ENCODE results near the gene GANC. TPM values are rescaled to one million over a fixed set of nuclear protein-coding genes. Genes with fewer than 3 reads are reported as not detected.

The GANC gene
- total RNA-seq, 1 donor from 2014 or later, result 14.2 TPM

GRCh38 chr15:42275780-42276391, 2.9 kb downstream of the GANC start:
- TF ChIP-seq CTCF (IDR thresholded peaks at IDR 0.05; ENCODE audit: insufficient read depth, low read length, poor library complexity, severe bottlenecking), result no peak
- Histone ChIP-seq H3K4me3 (ENCODE audit: low read depth, low read length) (no peak overlapping the region), H3K27me3 (ENCODE audit: control insufficient read depth, insufficient read depth, low read length) (no peaks in the 10 kb centered on the region), H3K36me3 (ENCODE audit: control insufficient read depth, insufficient read depth, low read length) (no peaks in the 10 kb centered on the region)
- DNase-seq (ENCODE audit: low read depth), result no peak

DNA sequence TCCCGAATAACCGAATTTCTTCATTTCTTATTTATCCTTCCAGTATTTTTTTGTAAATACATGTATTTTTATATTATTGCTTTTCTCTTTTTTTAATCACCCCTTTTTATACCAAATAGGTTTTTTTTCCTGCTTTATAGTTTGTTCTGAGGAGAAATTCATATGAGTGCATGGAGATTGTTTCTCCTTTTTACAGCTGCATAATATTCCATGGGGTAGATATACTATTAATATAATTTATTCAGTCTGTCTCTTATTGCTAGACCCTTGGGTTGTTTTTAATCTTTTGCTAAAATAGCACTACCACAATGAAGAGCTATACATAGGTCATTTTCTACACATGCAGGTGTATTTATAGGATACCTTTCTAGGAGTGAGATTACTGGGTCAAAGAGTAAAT, 3.8 kb downstream of the GANC start:
- Histone ChIP-seq H3K4me3 (ENCODE audit: low read depth, low read length) (no peak overlapping the region), H3K36me3 (ENCODE audit: control insufficient read depth, insufficient read depth, low read length) (no peaks in the 10 kb centered on the region), H3K27me3 (ENCODE audit: control insufficient read depth, insufficient read depth, low read length) (no peaks in the 10 kb centered on the region)
- no peak for DNase-seq (ENCODE audit: low read depth)
- TF ChIP-seq CTCF (IDR thresholded peaks at IDR 0.05; ENCODE audit: insufficient read depth, low read length, poor library complexity, severe bottlenecking), result no peak

DNA sequence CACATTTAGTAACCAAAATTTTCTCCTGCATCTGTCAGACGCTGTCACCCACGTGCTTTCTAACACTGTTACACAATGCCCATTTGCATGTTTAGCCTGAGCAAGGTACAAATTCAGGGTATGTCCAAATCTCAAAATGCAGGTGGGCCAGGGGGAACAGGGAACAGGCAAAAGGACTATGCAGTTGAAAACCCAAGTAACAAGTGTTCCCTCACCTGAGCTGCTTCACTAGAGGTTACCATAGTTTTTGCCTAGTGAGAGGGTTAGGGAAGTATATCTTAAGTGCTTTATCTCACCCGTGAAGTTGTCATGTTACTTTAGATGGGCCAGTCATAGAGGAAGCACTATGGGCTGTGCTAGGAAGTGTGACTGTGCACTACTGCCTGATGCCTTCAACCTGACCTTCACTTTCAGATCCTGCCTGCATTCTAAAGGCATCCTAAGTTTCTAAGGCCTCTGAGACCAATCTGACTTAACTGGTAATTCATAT, 6.3 kb downstream of the GANC start:
- TF ChIP-seq CTCF (IDR thresholded peaks at IDR 0.05; ENCODE audit: insufficient read depth, low read length, poor library complexity, severe bottlenecking), result no peak
- H3K36me3 ChIP-seq (ENCODE audit: control insufficient read depth, insufficient read depth, low read length), result no peaks in the 10 kb centered on the region
- no peaks in the 10 kb centered on the region for H3K27me3 ChIP-seq (ENCODE audit: control insufficient read depth, insufficient read depth, low read length)
- DNase-seq (ENCODE audit: low read depth), result no peak
- H3K4me3 ChIP-seq (ENCODE audit: low read depth, low read length), result no peak overlapping the region

DNA sequence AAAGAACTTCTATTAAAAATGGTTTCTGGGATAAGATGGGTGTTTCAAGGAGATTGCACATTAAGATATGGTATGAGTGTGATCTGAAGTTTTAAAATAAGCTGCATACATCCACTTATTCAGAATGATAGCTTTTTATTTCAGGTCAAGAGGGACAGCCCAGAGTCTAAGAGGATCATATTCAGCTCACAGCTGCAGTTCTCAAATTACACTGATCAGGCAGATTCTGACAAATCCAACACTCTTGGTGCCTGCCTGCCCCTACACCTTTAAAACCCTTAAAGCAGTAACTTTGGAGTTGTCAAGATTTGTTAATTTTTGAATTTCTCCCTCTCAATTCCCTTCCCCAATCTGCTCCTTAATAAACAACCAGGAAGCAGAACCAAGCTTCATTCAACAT, 9.3 kb downstream of the GANC start:
- no peak overlapping the region for H3K4me3 ChIP-seq (ENCODE audit: low read depth, low read length)
- no peaks in the 10 kb centered on the region for H3K27me3 ChIP-seq (ENCODE audit: control insufficient read depth, insufficient read depth, low read length)
- H3K36me3 ChIP-seq (ENCODE audit: control insufficient read depth, insufficient read depth, low read length), result no peaks in the 10 kb centered on the region
- no peak for DNase-seq (ENCODE audit: low read depth)
- no peak for TF ChIP-seq CTCF (IDR thresholded peaks at IDR 0.05; ENCODE audit: insufficient read depth, low read length, poor library complexity, severe bottlenecking)

- no peak for DNase-seq (ENCODE audit: low read depth)
- Histone ChIP-seq H3K4me3 (ENCODE audit: low read depth, low read length) (no peak overlapping the region), H3K36me3 (ENCODE audit: control insufficient read depth, insufficient read depth, low read length) (no peaks in the 10 kb centered on the region), H3K27me3 (ENCODE audit: control insufficient read depth, insufficient read depth, low read length) (no peaks in the 10 kb centered on the region)
- TF ChIP-seq CTCF (IDR thresholded peaks at IDR 0.05; ENCODE audit: insufficient read depth, low read length, poor library complexity, severe bottlenecking), result no peak
These were observed 9.9 kb downstream of the GANC start for GRCh38 chr15:42282926-42283325.

- H3K4me3 ChIP-seq (ENCODE audit: low read depth, low read length), result no peak overlapping the region
- H3K36me3 ChIP-seq (ENCODE audit: control insufficient read depth, insufficient read depth, low read length), result no peaks in the 10 kb centered on the region
- H3K27me3 ChIP-seq (ENCODE audit: control insufficient read depth, insufficient read depth, low read length), result no peaks in the 10 kb centered on the region
- DNase-seq (ENCODE audit: low read depth), result no peak
- TF ChIP-seq CTCF (IDR thresholded peaks at IDR 0.05; ENCODE audit: insufficient read depth, low read length, poor library complexity, severe bottlenecking), result no peak
These were observed 10.7 kb downstream of the GANC start for GRCh38 chr15:42283671-42284070.

All from kidney epithelial cell (primary cell).